ENCODE results near the gene IL13.

The IL13 gene

GRCh38 chr5:132667309-132667708 is 9.3 kb downstream of the IL13 start:
- peak; percentile 53 for DNase-seq (ENCODE audit: low spot score)
- TF ChIP-seq CTCF (IDR thresholded peaks at IDR 0.05), result no peak
- Histone ChIP-seq H3K4me3 (no peak overlapping the region), H3K27ac (no peak overlapping the region)

GRCh38 chr5:132667761-132668705 is 10.1 kb downstream of the IL13 start:
- peak; percentile 49 for DNase-seq (ENCODE audit: low spot score)
- Histone ChIP-seq H3K27ac (no peak overlapping the region), H3K4me3 (no peak overlapping the region)
- TF ChIP-seq CTCF (IDR thresholded peaks at IDR 0.05), result no peak

GRCh38 chr5:132668706-132669454 is 10.9 kb downstream of the IL13 start:
- TF ChIP-seq CTCF (IDR thresholded peaks at IDR 0.05), result no peak
- Histone ChIP-seq H3K4me3 (no peak overlapping the region), H3K27ac (no peak overlapping the region)
- peak; percentile 40 for DNase-seq (ENCODE audit: low spot score)

- peak; percentile 58 for DNase-seq (ENCODE audit: low spot score)
- no peak for TF ChIP-seq CTCF (IDR thresholded peaks at IDR 0.05)
Observed at GRCh38 chr5:132669455-132669820, 11.5 kb downstream of the IL13 start.

GRCh38 chr5:132669966-132670882 is 12.3 kb downstream of the IL13 start:
- H3K4me3 ChIP-seq, result no peak overlapping the region
- no peak for TF ChIP-seq CTCF (IDR thresholded peaks at IDR 0.05)
- no peak overlapping the region for H3K27ac ChIP-seq
- DNase-seq (ENCODE audit: low spot score), result peak; percentile 22

More at GRCh38 chr5:132669455-132669820, 11.5 kb downstream of the IL13 start:
- no peak overlapping the region for H3K27ac ChIP-seq
- H3K4me3 ChIP-seq, result no peak overlapping the region

GRCh38 chr5:132671000-132671399 is 13.0 kb downstream of the IL13 start:
- no peak for TF ChIP-seq CTCF (IDR thresholded peaks at IDR 0.05)
- no peak for DNase-seq (ENCODE audit: low spot score)
- H3K27ac ChIP-seq, result no peak overlapping the region
- no peak overlapping the region for H3K4me3 ChIP-seq
